SU-DHL-6 (cell line): Measurements from ENCODE around the gene CAD.

ENCODE experiments used
- EZH2phosphoT487 ChIP-seq: fragments of 200-600 bp; sonication (generic), shearing (Covaris generic); conservative IDR thresholded peaks from 2 replicates; pipeline ENCODE4 v1.6.1; 2018; ENCODE audit warnings: mild to moderate bottlenecking, antibody characterized with exemption, low read length, moderate library complexity, mixed read lengths
- TF ChIP-seq, protein P1 (sequence below): fragments of 200-600 bp; sonication (generic); IDR thresholded peaks from one replicate; pipeline ENCODE4 v1.5.1; 2017; ENCODE audit warnings: antibody characterized with exemption, mild to moderate bottlenecking, low read length, moderate library complexity; ENCODE audit not compliant: insufficient read depth, poor library complexity, severe bottlenecking

DNA sequence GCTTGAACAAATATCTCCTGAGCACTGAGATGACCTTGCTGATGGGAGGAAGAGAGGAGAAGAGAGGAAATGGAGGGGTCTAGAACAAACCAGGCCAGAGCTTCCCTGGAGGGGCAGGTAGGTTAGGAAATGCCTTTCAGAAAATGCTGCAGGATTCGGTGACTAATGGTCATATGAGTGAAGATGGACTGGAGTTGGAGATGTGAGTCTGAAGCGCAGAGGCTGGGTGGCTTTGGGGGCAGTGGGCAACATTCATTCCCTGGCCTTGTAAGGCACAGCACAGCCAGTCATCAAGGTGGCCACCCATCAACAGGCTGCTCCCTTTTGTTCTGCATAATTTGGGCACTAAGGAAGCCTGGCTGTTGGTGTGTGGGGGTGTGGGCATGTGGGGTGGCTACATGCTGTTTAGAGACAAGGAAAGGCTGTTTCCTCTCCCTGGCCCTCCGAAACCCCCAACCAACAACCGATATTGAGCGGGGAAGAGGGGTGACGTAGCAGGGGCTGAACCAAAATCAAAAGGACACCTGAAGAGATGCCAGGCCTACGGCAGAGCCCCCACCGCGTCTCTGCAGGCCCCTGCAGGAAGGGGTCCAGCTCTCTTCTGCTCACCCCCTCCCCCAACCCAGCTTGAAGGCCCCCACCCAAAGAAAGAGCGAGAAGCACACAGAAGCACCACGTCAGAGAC, 44.2 kb downstream of the CAD start:
- TF ChIP-seq, protein P1, sequence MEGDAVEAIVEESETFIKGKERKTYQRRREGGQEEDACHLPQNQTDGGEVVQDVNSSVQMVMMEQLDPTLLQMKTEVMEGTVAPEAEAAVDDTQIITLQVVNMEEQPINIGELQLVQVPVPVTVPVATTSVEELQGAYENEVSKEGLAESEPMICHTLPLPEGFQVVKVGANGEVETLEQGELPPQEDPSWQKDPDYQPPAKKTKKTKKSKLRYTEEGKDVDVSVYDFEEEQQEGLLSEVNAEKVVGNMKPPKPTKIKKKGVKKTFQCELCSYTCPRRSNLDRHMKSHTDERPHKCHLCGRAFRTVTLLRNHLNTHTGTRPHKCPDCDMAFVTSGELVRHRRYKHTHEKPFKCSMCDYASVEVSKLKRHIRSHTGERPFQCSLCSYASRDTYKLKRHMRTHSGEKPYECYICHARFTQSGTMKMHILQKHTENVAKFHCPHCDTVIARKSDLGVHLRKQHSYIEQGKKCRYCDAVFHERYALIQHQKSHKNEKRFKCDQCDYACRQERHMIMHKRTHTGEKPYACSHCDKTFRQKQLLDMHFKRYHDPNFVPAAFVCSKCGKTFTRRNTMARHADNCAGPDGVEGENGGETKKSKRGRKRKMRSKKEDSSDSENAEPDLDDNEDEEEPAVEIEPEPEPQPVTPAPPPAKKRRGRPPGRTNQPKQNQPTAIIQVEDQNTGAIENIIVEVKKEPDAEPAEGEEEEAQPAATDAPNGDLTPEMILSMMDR = no peak
- no peak for TF ChIP-seq EZH2phosphoT487
